GM12801 (cell line): ENCODE measurements around the gene IL18RAP.

Experiments used
- CTCF ChIP-seq: IDR thresholded peaks from one replicate; pipeline ENCODE4 v1.5.1; 2011; ENCODE audit warnings: control low read depth; ENCODE audit not compliant: insufficient read length; ENCODE audit errors: extremely low read depth

Gene IL18RAP

GRCh38 chr2:102433973-102434654, 11.2 kb downstream of the IL18RAP start:
- TF ChIP-seq CTCF = no peak

- no peak for TF ChIP-seq CTCF
Measured at GRCh38 chr2:102434655-102435381, 11.9 kb downstream of the IL18RAP start.

- no peak for TF ChIP-seq CTCF
Measured at GRCh38 chr2:102435741-102436140, 12.8 kb downstream of the IL18RAP start.

DNA sequence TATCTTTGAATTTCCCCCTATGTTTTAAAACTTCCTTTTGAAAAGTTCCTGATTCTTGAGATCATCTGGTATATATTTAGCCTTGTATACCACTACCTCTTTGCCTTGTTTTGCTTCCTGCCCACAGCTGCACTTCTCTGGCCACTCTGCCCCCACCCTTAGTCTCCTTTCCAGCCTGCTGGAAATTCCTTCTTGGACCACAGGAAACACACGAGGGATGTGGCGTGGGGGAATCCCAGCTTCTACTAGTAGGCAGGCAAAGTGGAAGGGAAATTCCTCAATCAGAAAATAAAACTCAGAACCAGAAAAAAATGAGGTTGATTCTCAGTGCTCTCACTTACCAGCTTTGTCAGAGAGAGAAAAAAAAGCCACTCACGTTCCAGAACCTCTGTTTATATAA, 13.4 kb downstream of the IL18RAP start:
- no peak for TF ChIP-seq CTCF

DNA sequence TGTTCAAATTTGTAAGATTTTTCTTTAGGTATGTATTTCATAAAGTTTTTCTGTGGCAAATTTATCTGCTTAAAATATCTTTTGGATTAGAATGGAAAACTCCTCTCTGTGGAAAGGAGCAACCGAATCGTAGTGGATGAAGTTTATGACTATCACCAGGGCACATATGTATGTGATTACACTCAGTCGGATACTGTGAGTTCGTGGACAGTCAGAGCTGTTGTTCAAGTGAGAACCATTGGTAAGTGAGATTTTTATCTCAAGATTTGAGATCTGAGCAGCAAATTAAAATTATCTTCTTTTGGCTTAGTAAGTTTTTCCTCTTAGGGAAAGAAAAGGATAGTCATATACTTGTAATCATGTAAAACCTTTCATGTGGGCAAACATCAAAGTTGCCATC, 14.2 kb downstream of the IL18RAP start:
- no peak for TF ChIP-seq CTCF

DNA sequence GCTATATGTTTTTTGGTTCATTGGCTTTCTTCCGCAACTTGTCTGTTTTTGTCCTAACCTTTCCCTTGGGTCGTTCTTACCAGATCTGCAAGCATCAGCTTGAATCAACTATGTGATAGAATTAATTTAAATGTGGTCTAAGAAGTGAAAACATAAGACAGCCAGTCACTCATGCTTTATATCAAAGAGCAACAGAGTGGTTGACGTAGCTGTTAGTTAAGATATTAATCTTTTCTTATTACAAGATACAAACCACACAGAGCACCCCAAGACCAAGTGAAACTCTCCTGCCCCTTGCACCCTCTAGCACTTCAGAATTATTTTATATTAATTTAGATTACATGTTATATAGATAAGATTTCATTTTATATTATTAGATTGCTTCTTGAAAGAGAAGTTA, 15.2 kb downstream of the IL18RAP start:
- TF ChIP-seq CTCF = no peak

GRCh38 chr2:102438578-102438977, 15.6 kb downstream of the IL18RAP start:
- no peak for TF ChIP-seq CTCF
